Dermis blood vessel endothelial cell (primary cell): Measurements from ENCODE around the gene TLDC2. TPM values are rescaled to one million over a fixed set of nuclear protein-coding genes. Genes with fewer than 3 reads are reported as not detected.
"Not testable (repeated sequence)": the region's sequence is repeated elsewhere in the genome, so short reads cannot be mapped to it uniquely, and the experiment has no call there.

ENCODE experiments used
- DNase-seq: peaks from one replicate; pipeline ENCODE4 v3.0.0; 2010
- total RNA-seq: library from RNA; depleted of rRNA; stranded (reverse); fragments of >200 nt; gene quantifications from 2 replicates; pipeline ENCODE4 v1.2.3, GENCODE V29; 2014

TLDC2 gene
- total RNA-seq, 1 donor from 2014 or later: under 0.01 TPM

DNA sequence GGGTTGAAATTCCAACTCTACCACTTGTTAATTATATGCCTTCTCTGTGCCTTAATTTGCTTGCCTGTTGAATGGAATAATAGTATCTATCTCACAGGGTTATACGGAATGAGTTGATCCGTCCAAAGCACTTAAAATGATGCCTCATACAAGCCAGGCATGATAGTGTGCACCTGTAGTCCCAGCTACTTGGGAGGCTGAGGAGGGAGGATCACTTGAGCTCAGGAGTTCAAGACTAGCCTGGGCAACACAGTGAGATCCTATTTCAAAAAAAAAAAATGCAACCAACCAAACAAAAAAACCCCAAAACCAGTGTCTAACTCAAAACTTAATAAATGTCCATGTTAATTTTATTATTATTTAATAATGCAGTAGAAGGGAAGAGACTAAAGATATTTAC lies 40.3 kb downstream of the TLDC2 start:
- no peak for DNase-seq

DNA sequence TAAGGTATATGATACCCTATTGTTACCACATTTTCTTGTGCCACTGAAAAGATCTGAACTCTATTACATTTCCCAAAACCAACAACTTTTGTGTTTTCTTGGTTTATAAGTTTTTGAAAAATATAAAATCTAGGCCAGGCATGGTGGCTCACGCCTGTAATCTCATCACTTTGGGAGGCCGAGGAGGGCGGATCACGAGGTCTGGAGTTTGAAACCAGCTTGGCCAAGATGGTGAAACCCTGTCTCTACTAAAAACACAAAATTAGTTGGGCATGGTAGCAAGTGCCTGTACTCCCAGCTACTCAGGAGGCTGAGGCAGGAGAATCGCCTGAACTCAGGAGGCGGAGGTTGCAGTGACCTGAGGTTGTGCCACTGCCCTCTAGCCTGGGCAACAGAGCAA lies 41.3 kb downstream of the TLDC2 start:
- DNase-seq: no peak

DNA sequence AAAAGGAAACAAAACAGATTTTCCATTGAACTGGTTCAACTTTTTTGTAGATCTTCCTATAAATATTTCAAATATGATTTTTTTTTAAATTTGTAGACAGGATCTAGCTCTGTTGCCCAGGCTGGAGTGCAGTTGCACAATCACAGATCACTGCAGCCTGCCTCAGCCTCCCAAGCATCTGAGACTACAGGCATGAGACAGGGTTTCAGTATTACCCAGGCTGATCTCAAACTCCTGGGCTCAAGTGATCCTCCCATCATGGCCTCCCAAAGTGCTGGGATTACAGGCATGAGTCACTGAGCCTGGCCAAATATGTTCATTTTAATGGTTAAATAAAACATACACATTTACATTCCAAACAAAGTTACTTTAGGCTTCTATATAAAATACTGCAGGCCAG lies 42.0 kb downstream of the TLDC2 start:
- DNase-seq: no peak

DNA sequence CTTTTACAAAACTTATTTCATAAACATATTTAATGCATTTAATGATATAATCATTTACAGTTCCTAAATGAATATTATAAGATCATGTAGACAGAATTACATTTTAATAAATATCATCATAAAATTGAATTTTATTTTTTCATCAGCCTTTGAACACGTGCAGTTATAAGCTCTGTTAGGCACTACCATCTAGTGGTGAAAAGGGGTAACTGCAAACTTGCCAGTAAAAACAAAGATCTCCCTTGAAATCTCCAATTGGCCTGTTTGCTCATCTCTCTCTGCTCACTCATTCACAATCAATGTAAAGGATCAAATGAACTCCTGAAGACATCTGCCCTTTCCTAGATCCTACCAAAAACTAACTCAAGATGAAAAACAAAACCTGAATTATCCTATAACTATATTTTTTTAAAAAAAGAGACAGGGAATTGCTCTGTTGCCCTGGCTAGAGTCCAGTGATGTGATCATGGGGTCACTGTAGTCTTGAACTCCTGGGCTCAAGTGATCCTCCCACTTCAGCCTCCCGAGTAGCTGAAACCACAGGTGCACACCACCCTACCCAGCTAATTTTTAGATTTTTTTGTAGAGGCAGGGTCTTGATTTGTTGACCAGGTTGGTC lies 43.9 kb downstream of the TLDC2 start:
- DNase-seq: peak; percentile 79

DNA sequence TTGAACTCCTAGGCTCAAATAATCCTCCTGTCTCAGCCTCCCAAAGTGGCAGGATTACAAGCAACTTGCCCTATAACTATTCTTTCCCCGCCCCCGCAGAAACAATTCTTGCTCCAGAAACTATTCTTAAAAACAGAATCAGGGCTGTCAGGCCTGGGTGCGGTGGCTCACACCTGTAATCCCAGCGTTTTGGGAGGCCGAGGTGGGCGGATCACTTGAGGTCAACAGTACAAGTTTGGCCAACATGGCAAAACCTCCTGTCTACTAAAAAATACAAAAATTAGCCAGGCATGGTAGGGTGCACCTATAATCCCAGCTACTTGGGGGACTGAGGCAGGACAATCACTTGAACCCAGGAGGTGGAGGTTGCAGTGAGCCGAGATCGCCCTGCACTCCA lies 44.4 kb downstream of the TLDC2 start:
- DNase-seq: no peak

DNA sequence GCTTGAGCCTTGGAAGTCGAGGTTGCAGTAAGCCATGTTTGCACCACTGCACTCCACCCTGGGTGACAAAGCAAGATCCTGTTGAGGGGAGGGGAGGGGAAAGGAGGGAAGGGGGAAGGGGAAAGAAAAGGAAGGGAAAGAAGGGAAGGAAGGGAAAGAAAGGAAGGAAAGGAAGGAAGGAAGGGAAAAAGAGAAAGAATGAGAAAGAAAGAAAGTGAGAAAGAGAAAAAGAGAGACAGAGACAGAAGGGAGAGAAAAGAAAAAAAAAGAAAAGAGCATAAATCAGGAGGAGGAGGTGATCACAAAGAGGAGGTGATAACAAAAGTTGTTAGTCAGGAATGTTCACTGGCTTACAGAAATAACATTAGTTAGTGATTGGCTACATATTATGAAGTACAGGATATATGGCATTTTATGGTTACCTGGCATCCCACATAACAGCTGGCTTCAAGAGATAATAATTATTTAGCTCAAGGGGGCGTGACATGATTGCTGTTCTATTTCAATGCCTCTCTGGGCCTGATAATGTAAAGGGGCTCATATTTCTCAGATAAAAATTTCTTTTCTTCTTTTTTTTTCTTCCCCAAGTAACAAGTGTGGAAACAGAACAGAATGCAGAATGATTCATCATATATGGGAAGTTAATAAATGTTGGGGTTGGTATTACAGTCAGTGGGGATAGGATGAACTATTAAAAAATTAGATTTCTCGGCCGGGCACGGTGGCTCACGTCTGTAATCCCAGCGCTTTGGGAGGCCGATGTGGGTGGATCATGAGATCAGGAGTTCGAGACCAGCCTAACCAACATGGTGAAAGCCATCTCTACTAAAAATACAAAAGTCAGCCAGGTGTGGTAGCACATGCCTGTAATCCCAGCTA lies 48.5 kb downstream of the TLDC2 start:
- DNase-seq: no peak

DNA sequence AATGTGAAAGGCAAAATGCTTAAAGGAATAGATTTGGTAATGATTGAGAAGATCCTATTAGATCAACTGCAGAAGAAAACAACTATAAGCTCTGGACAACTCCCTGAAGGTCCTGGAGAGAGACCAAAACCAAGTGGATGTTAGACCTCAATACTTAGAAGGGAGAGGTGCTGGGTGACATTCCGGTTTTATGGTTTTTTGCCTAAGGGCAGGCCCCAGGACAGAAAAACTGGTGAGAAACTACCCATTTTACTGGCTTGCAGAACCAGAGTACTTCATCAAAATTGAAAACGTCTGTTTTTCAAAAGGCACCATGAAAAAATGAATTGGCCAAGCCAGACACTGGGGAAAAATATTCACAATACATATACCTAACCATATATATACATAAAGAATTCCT lies 49.3 kb downstream of the TLDC2 start:
- DNase-seq: no peak

DNA sequence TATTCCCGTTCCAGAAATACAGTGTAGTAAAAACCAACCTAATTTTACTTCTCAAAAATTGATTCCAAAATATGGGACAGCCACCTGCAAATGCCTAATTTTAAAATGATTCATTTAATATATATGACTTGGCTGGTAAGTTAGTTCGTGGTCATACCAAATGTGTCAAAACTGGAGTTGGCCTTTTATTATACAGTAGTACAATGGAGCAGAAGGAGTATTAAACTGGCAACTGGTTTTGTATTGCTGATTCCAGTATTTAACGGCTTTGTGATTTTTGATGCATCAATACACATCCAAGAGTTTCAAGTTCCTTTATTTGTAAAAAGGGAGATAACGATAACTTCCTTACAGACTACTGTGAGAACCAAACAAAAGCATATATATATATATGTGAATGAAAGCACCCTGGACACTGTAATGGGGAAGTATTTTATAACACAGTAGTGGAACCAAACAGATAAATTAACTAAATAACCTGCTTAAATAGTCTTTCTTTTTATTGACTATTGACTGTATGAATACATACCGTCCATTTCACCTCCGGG lies 50.8 kb downstream of the TLDC2 start:
- DNase-seq: no peak

DNA sequence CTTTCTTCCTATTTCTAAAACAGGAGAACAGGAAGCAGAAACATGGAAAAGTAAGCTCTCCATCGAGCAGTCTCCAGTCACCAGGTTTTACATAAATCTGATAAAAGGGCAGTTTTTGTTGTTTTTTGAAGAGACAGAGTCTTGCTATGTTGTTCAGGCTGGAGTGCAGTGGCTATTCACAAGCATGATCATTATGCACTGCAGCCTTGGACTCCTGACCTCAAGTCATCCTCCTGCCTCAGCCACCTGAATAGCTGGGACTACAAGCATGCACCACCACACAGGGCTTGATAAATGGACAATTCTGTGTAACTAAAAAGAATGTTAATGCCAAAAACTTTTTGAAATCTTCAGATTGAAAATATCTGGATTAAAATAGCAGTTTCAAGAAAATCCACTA lies 51.8 kb downstream of the TLDC2 start:
- DNase-seq: no peak

DNA sequence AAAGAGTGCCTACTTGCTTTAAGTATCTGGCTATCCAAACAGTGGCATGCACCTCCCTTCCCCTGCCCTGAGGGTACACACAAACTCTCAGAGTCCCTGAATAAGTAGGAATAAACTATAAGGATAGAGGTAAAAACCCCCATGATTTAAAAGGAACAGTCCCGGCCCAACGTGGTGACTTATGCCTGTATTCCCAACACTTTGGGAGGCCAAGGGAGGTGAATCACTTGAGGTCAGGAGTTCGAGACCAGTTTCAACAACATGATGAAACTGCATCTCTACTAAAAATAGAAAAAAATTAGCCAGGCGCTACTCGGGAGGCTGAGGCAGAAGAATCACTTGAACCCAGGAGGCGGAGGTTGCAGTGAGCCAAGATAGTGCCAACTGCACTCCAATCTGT lies 53.4 kb downstream of the TLDC2 start:
- DNase-seq: no peak

DNA sequence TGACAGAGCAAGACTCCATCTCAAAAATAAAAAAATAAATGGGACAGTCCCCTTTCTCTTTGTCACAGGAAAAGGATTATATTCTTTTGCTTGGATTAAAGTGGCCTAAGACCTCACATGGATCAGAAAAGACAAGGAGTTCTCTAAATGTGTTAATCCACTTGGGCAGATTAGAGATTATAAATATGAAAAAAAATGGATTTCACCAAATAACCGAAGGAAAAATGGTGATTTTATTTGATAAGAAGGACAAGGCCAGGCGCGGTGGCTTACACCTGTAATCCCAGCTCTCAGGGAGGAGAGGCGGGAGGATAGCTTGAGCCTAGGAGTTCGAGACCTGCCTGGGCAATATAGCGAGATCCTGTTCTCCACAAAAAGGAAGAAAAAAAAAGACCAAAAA lies 53.8 kb downstream of the TLDC2 start:
- DNase-seq: no peak

DNA sequence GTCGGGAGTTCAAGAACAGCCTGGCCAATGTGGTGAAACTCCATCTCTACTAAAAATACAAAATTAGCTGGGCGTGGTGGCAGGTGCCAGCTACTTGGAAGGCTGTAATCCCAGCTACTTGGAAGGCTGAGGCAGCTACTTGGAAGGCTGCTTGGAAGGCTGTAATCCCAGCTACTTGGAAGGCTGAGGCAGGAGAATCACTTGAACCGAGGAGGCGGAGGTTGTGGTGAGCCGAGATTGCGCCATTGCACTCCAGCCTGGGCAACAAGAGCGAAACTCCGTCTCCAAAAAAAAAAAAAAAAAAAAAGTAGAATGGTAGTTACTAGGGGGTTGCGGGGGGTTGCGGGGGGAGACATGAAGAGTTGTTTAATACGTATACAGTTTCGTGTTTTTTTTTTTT lies 56.1 kb downstream of the TLDC2 start:
- not testable (repeated sequence) for DNase-seq

DNA sequence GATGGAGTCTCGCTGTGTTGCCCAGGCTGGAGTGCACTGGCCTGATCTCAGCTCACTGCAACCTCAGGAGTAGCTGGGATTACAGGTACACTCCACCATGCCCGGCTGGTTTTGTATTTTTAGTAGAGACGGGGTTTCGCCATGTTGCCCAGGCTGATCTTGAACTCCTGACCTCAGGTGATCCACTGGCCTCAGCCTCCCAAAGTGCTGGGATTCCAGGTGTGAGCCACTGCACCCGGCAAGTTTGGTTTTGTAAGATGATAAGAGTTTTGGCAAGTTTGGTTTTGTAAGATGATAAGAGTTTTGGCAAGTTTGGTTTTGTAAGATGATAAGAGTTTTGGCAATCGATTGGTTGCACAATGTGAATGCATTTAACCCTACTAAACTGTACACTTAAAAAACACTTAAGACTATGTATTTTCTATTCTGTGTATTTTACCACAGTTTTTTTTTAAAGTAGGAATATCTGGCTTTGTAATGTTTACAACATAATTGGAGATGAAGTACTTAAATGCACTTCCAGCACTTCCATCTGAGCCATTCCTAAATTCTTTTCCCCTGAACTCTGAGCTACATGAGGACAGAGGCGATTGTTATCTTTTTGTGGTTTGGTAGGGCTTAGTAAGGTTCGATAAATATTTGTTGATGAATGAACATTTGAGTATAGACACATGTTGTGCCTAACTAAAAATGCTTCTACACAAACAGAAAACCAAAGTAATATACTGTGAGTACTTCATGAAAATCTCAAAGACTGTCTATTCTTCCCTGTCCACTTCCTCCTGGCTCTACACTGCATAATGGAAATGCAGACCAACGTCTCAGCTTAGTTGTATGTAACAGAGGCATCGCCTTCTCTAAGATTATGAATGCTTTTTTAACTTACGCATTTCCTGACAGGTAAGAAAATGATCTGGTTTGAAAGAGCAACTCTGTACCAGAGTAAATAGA lies 56.8 kb downstream of the TLDC2 start:
- DNase-seq: no peak

DNA sequence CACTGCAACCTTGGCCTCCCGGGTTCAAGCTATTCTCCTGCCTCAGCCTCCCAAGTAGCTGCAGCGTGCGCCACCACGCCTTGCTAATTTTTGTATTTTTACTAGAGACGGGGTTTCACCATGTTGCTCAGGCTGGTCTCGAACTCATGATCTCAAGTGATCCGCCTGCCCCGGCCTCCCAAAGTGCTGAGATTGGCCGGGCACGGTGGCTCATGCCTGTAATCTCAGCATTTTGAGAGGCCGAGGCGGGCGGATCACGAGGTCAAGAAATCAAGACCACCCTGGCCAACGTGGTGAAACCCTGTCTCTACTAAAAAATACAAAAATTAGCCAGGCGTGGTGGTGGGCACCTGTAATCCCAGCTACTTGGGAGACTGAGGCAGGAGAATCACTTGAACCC lies 57.6 kb downstream of the TLDC2 start:
- DNase-seq: not testable (repeated sequence)

DNA sequence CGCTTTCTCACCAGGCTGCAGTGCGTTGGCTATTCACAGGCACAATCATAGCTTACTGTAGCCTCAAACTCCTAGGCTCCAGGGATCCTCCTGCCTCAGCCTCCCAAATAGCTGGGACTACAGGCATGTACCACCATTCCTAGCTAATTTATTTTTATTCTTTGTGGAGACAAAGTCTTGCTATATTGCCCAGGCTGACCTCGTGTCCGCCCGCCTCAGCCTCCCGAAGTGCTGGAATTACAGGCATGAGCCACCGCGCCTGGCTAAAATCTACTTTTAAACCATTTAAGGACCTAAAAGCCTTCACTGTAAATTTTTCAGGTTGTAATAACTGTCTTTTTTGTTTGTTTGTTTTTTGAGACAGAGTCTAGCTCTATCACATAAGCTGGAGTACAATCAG lies 60.4 kb downstream of the TLDC2 start:
- no peak for DNase-seq

DNA sequence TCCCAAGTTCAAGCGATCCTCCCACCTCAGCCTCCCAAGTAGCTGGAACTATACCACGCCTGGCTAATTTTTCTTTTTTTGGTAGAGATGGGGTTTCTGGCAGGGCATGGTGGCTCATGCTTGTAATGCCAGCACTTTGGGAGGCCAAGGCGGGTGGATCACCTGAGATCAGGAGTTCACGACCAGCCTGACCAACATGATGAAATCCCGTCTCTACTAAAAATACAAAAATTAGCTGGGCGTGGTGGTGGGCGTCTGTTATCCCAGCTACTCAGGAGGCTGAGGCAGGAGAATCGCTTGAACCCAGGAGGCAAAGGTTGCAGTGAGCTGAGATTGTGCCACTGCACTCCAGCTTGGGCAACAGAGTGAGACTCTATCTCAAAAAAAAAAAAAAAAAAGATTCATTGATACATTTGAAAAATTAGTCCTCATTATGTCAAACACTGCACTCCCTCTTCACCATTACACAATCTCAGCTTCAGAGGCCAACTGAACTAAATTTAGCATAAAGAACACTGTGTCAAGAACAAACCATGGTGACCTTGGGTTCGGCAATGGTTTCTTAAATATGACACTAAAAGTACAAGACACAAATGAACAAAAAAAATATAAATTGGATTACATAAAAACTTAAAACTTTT lies 60.9 kb downstream of the TLDC2 start:
- DNase-seq: not testable (repeated sequence)

DNA sequence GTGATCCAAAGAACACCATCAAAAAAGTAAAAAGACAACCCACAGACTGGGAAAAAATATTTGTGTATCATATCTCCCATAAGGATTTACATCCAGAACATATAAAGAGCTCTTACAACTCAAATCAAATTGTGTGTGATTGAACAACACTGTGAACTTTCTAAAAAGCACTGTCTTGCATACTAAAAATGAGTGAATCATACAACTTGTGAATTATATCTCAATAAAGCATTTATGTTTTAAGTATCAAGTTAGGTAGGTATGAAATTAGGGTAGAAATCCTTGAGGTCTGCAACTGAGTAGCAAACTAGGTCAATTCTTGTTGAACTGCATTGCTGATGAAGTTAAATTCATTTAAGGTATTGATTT lies 61.4 kb downstream of the TLDC2 start:
- DNase-seq: no peak

DNA sequence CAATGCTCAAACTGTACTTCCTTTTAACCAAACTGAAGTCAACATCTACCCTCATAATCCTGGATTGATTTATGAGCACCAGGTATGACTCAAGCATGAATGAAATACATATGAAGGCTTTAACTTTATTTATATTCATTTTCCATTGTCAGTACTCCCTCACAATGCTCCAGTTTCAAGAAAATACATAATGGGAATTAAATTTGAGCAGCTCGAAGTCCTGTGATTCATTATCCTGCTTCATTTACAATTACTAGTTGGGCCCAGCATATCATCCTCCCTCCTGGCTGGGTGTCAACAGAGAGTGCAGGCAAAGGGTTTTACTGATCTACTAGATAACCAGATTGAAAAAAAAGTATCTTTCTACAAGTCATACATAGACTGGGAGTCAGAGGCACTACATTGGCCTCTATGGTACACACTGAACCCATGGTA lies 65.5 kb downstream of the TLDC2 start:
- DNase-seq: peak; percentile 31
